GM13976 (cell line): Measurements from ENCODE around the gene RBM10.
A peak's percentile ranks its signal among the peaks of the same experiment; 100 is the strongest.

Experiments used
- DNase-seq: peaks from one replicate; pipeline ENCODE4 v3.0.0; 2012; ENCODE audit warnings: low spot score
- in situ Hi-C: fragments of 300-500 bp; cut with MboI; formaldehyde crosslinking; loops from one replicate; pipeline ENCODE4 v1.12.0; 2022; ENCODE audit warnings: low sequenced_read_pairs, mixed read lengths, inconsistent platforms; ENCODE audit not compliant: unreplicated experiment
- TF ChIP-seq, protein P1 (sequence below): IDR thresholded peaks from 2 replicates; pipeline ENCODE4 v1.5.1; 2012; ENCODE audit warnings: borderline replicate concordance, mild to moderate bottlenecking; ENCODE audit not compliant: insufficient read depth; ENCODE audit errors: extremely low read depth, missing control alignments, control extremely low read depth

RBM10 gene

GRCh38 chrX:47145395-47146120 is 537 bp downstream of the RBM10 start:
- peak; percentile 21 for DNase-seq
- in situ Hi-C loops, result no loop called here
- TF ChIP-seq, protein P1, sequence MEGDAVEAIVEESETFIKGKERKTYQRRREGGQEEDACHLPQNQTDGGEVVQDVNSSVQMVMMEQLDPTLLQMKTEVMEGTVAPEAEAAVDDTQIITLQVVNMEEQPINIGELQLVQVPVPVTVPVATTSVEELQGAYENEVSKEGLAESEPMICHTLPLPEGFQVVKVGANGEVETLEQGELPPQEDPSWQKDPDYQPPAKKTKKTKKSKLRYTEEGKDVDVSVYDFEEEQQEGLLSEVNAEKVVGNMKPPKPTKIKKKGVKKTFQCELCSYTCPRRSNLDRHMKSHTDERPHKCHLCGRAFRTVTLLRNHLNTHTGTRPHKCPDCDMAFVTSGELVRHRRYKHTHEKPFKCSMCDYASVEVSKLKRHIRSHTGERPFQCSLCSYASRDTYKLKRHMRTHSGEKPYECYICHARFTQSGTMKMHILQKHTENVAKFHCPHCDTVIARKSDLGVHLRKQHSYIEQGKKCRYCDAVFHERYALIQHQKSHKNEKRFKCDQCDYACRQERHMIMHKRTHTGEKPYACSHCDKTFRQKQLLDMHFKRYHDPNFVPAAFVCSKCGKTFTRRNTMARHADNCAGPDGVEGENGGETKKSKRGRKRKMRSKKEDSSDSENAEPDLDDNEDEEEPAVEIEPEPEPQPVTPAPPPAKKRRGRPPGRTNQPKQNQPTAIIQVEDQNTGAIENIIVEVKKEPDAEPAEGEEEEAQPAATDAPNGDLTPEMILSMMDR, result no peak

DNA sequence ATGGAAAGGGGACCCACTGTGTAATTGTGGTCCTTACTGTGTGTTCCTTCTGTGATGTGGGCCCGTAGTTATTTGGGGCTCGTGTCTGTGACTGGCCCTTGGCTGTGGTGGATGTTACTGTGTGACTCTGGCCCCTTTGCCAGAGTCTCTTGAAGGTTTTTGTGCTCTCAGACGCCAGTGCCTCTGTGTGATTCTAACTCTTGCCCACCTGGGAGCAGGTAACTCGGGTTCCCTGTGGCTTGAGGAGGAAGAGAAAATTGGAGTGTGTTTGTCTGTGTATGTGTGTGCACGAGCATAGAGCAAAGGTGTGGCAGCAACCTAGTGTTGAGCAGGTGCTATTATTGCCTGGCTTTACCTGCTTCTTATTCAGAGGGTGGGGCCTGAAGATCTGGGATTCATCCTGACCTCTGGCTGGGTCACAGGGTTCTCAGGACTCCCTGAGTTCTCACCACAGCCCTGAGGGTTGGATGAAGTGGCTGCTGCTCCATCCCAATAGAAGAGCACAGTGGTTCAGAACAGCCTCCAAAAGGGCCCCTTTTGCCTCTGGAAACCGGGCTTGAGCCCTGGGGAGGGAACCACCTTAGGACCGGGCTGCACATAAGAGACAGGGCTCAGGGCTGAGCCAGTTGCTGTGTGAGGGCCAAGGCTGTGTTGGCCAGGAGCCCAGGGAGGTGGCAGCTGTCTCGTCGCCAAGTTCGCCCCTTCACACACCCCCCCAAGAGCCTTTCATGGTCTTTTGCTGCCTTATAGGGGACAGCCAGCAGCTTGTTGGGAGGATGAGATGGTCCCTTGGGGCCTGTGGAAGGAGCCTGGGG is 1.3 kb downstream of the RBM10 start:
- in situ Hi-C loops, result no loop called here
- DNase-seq, result no peak
- TF ChIP-seq, protein P1, result no peak

DNA sequence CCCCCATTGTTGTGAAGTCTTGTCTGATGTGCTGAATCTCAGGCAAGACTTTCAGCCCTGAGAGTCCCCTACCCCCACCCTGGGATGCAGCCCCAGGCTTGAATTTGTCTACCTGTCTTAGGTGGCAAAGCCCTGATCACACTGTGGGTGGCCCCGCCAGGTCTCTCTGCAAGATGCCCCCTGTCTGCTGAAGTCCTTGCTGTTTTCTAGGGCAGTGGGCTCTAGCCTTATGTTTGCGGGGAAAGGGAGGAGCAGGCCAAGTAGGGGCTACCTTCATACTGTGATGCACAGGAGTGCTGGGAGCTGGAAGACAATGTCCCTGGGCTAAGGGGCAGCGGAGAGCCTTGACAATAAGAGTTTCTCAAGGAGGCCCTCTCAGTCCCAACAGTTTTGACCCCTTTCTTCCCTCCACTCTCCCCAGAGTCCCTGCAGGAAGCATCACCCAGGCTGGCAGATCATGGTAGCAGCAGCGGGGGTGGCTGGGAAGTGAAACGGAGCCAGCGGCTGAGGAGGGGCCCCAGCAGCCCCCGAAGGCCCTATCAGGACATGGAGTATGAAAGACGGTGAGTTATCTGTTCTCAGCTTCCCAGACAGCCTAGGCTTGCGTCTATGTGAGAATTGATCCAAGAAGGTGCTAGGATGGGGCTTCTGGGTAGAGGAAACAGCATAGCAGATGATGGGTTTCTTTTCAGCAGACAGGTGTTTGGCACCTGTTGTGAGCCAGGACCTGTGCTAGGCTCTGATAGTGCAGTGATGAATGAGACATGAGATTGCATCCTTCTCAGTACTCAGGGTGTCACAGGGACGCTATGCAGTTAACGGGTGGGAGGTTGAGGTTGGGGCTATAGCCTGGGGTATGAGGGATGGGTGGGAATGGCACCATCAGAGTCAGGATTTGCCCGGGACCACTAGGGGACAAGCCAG is 2.2 kb downstream of the RBM10 start:
- TF ChIP-seq, protein P1, result no peak
- in situ Hi-C loops, result no loop called here
- no peak for DNase-seq

DNA sequence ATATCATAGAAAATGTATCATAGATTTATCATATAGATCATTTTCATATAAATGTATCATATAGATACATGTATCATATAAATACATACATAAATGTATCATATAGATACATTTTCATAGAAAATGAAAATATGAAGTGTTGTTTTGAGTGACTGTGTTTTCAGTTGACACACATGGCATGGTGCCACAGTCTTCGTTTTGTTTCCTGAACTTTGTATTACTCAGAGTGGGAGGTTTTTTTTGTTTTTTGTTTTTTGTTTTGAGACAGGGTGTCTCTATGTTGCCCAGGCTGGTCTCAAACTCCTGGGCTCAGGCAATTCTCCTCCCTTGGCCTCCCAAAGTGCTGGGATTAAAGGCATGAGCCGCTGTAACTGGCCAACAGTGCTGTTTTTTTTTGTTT is 3.9 kb downstream of the RBM10 start:
- in situ Hi-C loops, result no loop called here
- TF ChIP-seq, protein P1, result no peak
- DNase-seq, result no peak

GRCh38 chrX:47151435-47151834 is 6.4 kb downstream of the RBM10 start:
- no peak for DNase-seq
- TF ChIP-seq, protein P1, result no peak
- in situ Hi-C loops, result no loop called here
